Liver (tissue), 9 donors: ENCODE measurements around the gene SYNE4. TPM values are rescaled to one million over a fixed set of nuclear protein-coding genes. Genes with fewer than 3 reads are reported as not detected.

Experiments used
- DNase-seq: peaks from one replicate; pipeline ENCODE4 v3.0.0-alpha.2; 2017; ENCODE audit warnings: low spot score
- H3K27ac ChIP-seq, 2 donors: one replicate each; pipeline ENCODE4 v1.7.0; 2013; ENCODE audit warnings: inconsistent platforms in 2 of 2, low read length in 2 of 2, control low read depth in 1 of 2, low read depth in 1 of 2, mild to moderate bottlenecking in 1 of 2
- H3K27me3 ChIP-seq, 4 donors: one replicate each; pipeline versions ENCODE4 v1.6.1 to v1.7.0; 2013; ENCODE audit warnings: low read length in 3 of 4, inconsistent platforms in 1 of 4, mild to moderate bottlenecking in 1 of 4, moderate library complexity in 1 of 4; ENCODE audit not compliant: control insufficient read depth in 4 of 4, insufficient read depth in 4 of 4
- H3K36me3 ChIP-seq, 4 donors: one replicate each; pipeline versions ENCODE4 v1.6.1 to v1.7.0; 2013; ENCODE audit warnings: low read length in 3 of 4, mild to moderate bottlenecking in 3 of 4, low read depth in 1 of 4, moderate library complexity in 1 of 4; ENCODE audit not compliant: control insufficient read depth in 4 of 4, insufficient read depth in 3 of 4
- H3K4me1 ChIP-seq, 4 donors: one replicate each; pipeline versions ENCODE4 v1.6.1 to v1.7.0; 2013; ENCODE audit warnings: low read length in 3 of 4, mild to moderate bottlenecking in 3 of 4, moderate library complexity in 1 of 4; ENCODE audit not compliant: control insufficient read depth in 4 of 4, insufficient read depth in 4 of 4
- H3K4me3 ChIP-seq, 3 donors: one replicate each; pipeline versions ENCODE4 v1.6.1 to v1.7.0; 2013; ENCODE audit warnings: low read length in 3 of 3, control low read depth in 1 of 3, low read depth in 1 of 3, mild to moderate bottlenecking in 1 of 3
- H3K9ac ChIP-seq, 2 donors: one replicate each; pipeline ENCODE4 v1.7.0; 2013; ENCODE audit warnings: low read length in 2 of 2, mild to moderate bottlenecking in 2 of 2, moderate library complexity in 2 of 2, control low read depth in 1 of 2, low read depth in 1 of 2
- H3K9me3 ChIP-seq, 4 donors: one replicate each; pipeline versions ENCODE4 v1.6.1 to v1.7.0; 2013; ENCODE audit warnings: low read length in 3 of 4; ENCODE audit not compliant: control insufficient read depth in 4 of 4
- EGR1 ChIP-seq, 2 donors: IDR thresholded peaks; 2 replicates each; pipeline ENCODE4 v1.6.1; 2016 to 2018; ENCODE audit warnings: antibody characterized with exemption in 2 of 2, low read depth in 2 of 2
- FOXA1 ChIP-seq: IDR thresholded peaks from 2 replicates; pipeline ENCODE4 v1.6.1; 2016; ENCODE audit warnings: antibody characterized with exemption
- FOXA2 ChIP-seq: IDR thresholded peaks from 2 replicates; pipeline ENCODE4 v1.6.1; 2016; ENCODE audit warnings: antibody characterized with exemption
- GABPA ChIP-seq, 2 donors: IDR thresholded peaks in 1 of 2; conservative IDR thresholded peaks in 1 of 2; 2 replicates each; pipeline ENCODE4 v1.6.1; 2016; ENCODE audit warnings: antibody characterized with exemption in 2 of 2, mild to moderate bottlenecking in 1 of 2, moderate library complexity in 1 of 2
- HNF4A ChIP-seq, 2 donors: conservative IDR thresholded peaks; 2 replicates each; pipeline ENCODE4 v1.6.1; 2016; ENCODE audit warnings: antibody characterized with exemption in 2 of 2, mild to moderate bottlenecking in 2 of 2
- HNF4G ChIP-seq: IDR thresholded peaks from 2 replicates; pipeline ENCODE4 v1.6.1; 2016; ENCODE audit warnings: antibody characterized with exemption
- JUND ChIP-seq, 2 donors: IDR thresholded peaks; 2 replicates each; pipeline ENCODE4 v1.6.1; 2016; ENCODE audit warnings: antibody characterized with exemption in 2 of 2
- NR2F2 ChIP-seq: IDR thresholded peaks from 2 replicates; pipeline ENCODE4 v1.6.1; 2016; ENCODE audit warnings: antibody characterized with exemption
- RAD21 ChIP-seq, 2 donors: IDR thresholded peaks; 2 replicates each; pipeline ENCODE4 v1.6.1; 2016; ENCODE audit warnings: antibody characterized with exemption in 2 of 2, mild to moderate bottlenecking in 2 of 2
- REST ChIP-seq: IDR thresholded peaks from 2 replicates; pipeline ENCODE4 v1.6.1; 2016; ENCODE audit warnings: antibody characterized with exemption, mild to moderate bottlenecking
- RXRA ChIP-seq, 2 donors: IDR thresholded peaks; 2 replicates each; pipeline ENCODE4 v1.6.1; 2017 to 2018; ENCODE audit warnings: antibody characterized with exemption in 2 of 2, mild to moderate bottlenecking in 1 of 2
- SP1 ChIP-seq: IDR thresholded peaks from 2 replicates; pipeline ENCODE4 v1.6.1; 2018; ENCODE audit warnings: antibody characterized with exemption, mild to moderate bottlenecking
- TAF1 ChIP-seq: conservative IDR thresholded peaks from 2 replicates; pipeline ENCODE4 v1.6.1; 2016; ENCODE audit warnings: antibody characterized with exemption, mild to moderate bottlenecking
- YY1 ChIP-seq: IDR thresholded peaks from 2 replicates; pipeline ENCODE4 v1.6.1; 2016; ENCODE audit warnings: antibody characterized with exemption, mild to moderate bottlenecking
- WGBS: extraction: QIAGEN DNeasy Blood & Tissue Kit; methylation state at CpG from one replicate; pipeline ENCODE4 v1.1.7; 2013; 5-methylcytosine and 5-hydroxymethylcytosine counted together
- polyA plus RNA-seq, 2 donors: library from polyadenylated mRNA; stranded (reverse) in 1 of 2; unstranded in 1 of 2; fragments of 200-250 nt in 1 of 2; fragments of >200 nt in 1 of 2; fragmentation: Nextera tagmentation in 1 of 2; extraction: Ambion mirVana in 1 of 2; gene quantifications; one replicate each; pipeline versions ENCODE4 v1.2.1 to v1.2.3, GENCODE V29; 2013 to 2015
- total RNA-seq, 2 donors: library from RNA; depleted of rRNA; stranded (reverse); fragments of >200 nt; gene quantifications; one replicate each; pipeline ENCODE4 v1.2.3, GENCODE V29; 2014
- TF ChIP-seq, protein P1 (sequence below): IDR thresholded peaks from 2 replicates; pipeline ENCODE4 v1.6.1; 2016; ENCODE audit warnings: antibody characterized with exemption
- TF ChIP-seq, protein P2 (sequence below): IDR thresholded peaks from 2 replicates; pipeline ENCODE4 v1.6.1; 2016; ENCODE audit warnings: antibody characterized with exemption
- TF ChIP-seq, protein P3 (sequence below): IDR thresholded peaks from 2 replicates; pipeline ENCODE4 v1.6.1; 2016; ENCODE audit warnings: antibody characterized with exemption
- TF ChIP-seq, protein P4 (sequence below): fragments of 150-350 bp; IDR thresholded peaks from 2 replicates; pipeline ENCODE4 v1.5.1; 2017; ENCODE audit warnings: improper control_type of control experiment, low read depth, low read length; ENCODE audit not compliant: missing input control
- donor health status: healthy.
- donor health status: healthy.
- donor health status: healthy.
- donor health status: healthy.
- donor health status: healthy.

Gene SYNE4
- total and polyA plus RNA-seq, 4 donors = 1.8 to 5.7 (median 4.3) TPM

GRCh38 chr19:35990771-35991730, 17.6 kb downstream of the SYNE4 start:
- no peak overlapping the region for H3K27ac ChIP-seq
- no peak overlapping the region for H3K4me3 ChIP-seq
- H3K9me3 ChIP-seq = no peaks in the 10 kb centered on the region
- no peaks in the 10 kb centered on the region for H3K36me3 ChIP-seq
- H3K27me3 ChIP-seq = no peaks in the 10 kb centered on the region
- TF ChIP-seq NR2F2 = no peak
- TF ChIP-seq SP1 = no peak
- TF ChIP-seq, protein P1, sequence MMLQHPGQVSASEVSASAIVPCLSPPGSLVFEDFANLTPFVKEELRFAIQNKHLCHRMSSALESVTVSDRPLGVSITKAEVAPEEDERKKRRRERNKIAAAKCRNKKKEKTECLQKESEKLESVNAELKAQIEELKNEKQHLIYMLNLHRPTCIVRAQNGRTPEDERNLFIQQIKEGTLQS = no peak
- TF ChIP-seq, protein P2, sequence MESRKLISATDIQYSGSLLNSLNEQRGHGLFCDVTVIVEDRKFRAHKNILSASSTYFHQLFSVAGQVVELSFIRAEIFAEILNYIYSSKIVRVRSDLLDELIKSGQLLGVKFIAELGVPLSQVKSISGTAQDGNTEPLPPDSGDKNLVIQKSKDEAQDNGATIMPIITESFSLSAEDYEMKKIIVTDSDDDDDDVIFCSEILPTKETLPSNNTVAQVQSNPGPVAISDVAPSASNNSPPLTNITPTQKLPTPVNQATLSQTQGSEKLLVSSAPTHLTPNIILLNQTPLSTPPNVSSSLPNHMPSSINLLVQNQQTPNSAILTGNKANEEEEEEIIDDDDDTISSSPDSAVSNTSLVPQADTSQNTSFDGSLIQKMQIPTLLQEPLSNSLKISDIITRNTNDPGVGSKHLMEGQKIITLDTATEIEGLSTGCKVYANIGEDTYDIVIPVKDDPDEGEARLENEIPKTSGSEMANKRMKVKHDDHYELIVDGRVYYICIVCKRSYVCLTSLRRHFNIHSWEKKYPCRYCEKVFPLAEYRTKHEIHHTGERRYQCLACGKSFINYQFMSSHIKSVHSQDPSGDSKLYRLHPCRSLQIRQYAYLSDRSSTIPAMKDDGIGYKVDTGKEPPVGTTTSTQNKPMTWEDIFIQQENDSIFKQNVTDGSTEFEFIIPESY = no peak
- no peak for TF ChIP-seq TAF1
- TF ChIP-seq FOXA1 = no peak
- TF ChIP-seq HNF4G = no peak
- TF ChIP-seq JUND (IDR thresholded peaks at IDR 0.05) = no peak
- TF ChIP-seq FOXA2 = no peak
- no peak for TF ChIP-seq YY1
- TF ChIP-seq, protein P3, sequence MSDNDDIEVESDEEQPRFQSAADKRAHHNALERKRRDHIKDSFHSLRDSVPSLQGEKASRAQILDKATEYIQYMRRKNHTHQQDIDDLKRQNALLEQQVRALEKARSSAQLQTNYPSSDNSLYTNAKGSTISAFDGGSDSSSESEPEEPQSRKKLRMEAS = no peak
- no peak for TF ChIP-seq REST
- no peak for TF ChIP-seq GABPA (IDR thresholded peaks at IDR 0.05 in 1 of 2, conservative IDR thresholded peaks at IDR 0.05 in 1 of 2)
- TF ChIP-seq, protein P4, sequence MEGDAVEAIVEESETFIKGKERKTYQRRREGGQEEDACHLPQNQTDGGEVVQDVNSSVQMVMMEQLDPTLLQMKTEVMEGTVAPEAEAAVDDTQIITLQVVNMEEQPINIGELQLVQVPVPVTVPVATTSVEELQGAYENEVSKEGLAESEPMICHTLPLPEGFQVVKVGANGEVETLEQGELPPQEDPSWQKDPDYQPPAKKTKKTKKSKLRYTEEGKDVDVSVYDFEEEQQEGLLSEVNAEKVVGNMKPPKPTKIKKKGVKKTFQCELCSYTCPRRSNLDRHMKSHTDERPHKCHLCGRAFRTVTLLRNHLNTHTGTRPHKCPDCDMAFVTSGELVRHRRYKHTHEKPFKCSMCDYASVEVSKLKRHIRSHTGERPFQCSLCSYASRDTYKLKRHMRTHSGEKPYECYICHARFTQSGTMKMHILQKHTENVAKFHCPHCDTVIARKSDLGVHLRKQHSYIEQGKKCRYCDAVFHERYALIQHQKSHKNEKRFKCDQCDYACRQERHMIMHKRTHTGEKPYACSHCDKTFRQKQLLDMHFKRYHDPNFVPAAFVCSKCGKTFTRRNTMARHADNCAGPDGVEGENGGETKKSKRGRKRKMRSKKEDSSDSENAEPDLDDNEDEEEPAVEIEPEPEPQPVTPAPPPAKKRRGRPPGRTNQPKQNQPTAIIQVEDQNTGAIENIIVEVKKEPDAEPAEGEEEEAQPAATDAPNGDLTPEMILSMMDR = no peak
- no peak for TF ChIP-seq HNF4A (conservative IDR thresholded peaks at IDR 0.05)
- TF ChIP-seq EGR1 (IDR thresholded peaks at IDR 0.05; ENCODE audit: low read depth in 2 of 2) = no peak
- TF ChIP-seq RAD21 (IDR thresholded peaks at IDR 0.05) = no peak
- no peak for TF ChIP-seq RXRA (IDR thresholded peaks at IDR 0.05)
- DNase-seq = no peak
- peaks cover 2 to 10% (median 8%) of the 10 kb centered on the region in 4 donors for H3K4me1 ChIP-seq
- H3K9ac ChIP-seq = no peak overlapping the region
- 87% methylated on average over 10 of the region's 10 CpGs for WGBS
